T-cell (primary cell): ENCODE results near the gene DGKD. TPM values are rescaled to one million over a fixed set of nuclear protein-coding genes. Genes with fewer than 3 reads are reported as not detected.

Experiments
- ATAC-seq, 4 experiments: fragments of 200-7000 bp in 3 of 4; fragments of 150-1000 bp in 1 of 4; cut with Tn5 transposase; replicated peaks in 1 of 4; 1 replicate in 3 of 4; 2 replicates in 1 of 4; pipeline ENCODE4 v1.10.0; 2021; ENCODE audit warnings: moderate library complexity in 3 of 4, mild to moderate bottlenecking in 2 of 4, moderate number of reproducible peaks in 1 of 4
- CTCF ChIA-PET, 2 donors: fragments of 300-600 bp; sonication (Branson Sonifier 250); formaldehyde crosslinking; loops; one replicate each; lab custom pipeline; 2022; ENCODE audit warnings: antibody characterized with exemption in 2 of 2; lab: Charles Lee
- POLR2A ChIA-PET, 2 donors: fragments of 300-600 bp; sonication (Branson Sonifier 250); formaldehyde crosslinking; loops; one replicate each; lab custom pipeline; 2022; ENCODE audit warnings: antibody characterized with exemption in 2 of 2; lab: Charles Lee
- DNase-seq, 35 experiments: peaks; one replicate each; pipeline versions ENCODE4 v3.0.0 to v3.0.0-alpha.2; 2013 to 2023
- H3K27ac ChIP-seq: one replicate; pipeline ENCODE4 v1.5.1; 2013; ENCODE audit warnings: low read length
- H3K27me3 ChIP-seq, 2 experiments: replicated peaks in 1 of 2; 1 replicate in 1 of 2; 2 replicates in 1 of 2; pipeline versions ENCODE4 v1.6.1 to v1.7.0; 2013; ENCODE audit warnings: low read length in 1 of 2, mixed read lengths in 1 of 2; ENCODE audit not compliant: control insufficient read depth in 2 of 2, insufficient read depth in 2 of 2; ENCODE audit errors: extremely low read depth in 1 of 2
- H3K36me3 ChIP-seq, 2 donors: 1 replicate in 1 of 2; 2 replicates in 1 of 2; pipeline versions ENCODE4 v1.6.1 to v1.7.0; 2013; ENCODE audit warnings: low read length in 1 of 2; ENCODE audit not compliant: control insufficient read depth in 2 of 2, insufficient read depth in 1 of 2; ENCODE audit errors: extremely low read depth in 1 of 2
- H3K4me1 ChIP-seq, 2 experiments: 1 replicate in 1 of 2; 2 replicates in 1 of 2; pipeline versions ENCODE4 v1.6.1 to v1.7.0; 2013; ENCODE audit warnings: low read length in 2 of 2, mixed read lengths in 1 of 2; ENCODE audit not compliant: insufficient read depth in 2 of 2, control insufficient read depth in 1 of 2; ENCODE audit errors: extremely low read depth in 1 of 2
- H3K4me3 ChIP-seq, 2 donors: 1 replicate in 1 of 2; 2 replicates in 1 of 2; pipeline versions ENCODE4 v1.5.1 to v1.7.0; 2013; ENCODE audit warnings: mild to moderate bottlenecking in 2 of 2, low read length in 1 of 2, moderate library complexity in 1 of 2; ENCODE audit not compliant: control insufficient read depth in 1 of 2; ENCODE audit errors: extremely low read depth in 1 of 2
- H3K9me3 ChIP-seq: 2 replicates; pipeline ENCODE4 v1.7.0; 2013
- H3K27ac Mint-ChIP-seq, 2 donors: one replicate each; pipeline ENCODE4 v1.8.0; 2020 to 2021; ENCODE audit warnings: mild to moderate bottlenecking in 2 of 2, mixed read lengths in 2 of 2
- H3K27me3 Mint-ChIP-seq, 2 donors: one replicate each; pipeline ENCODE4 v1.8.0; 2021 to 2022; ENCODE audit warnings: mixed read lengths in 2 of 2
- H3K36me3 Mint-ChIP-seq: one replicate; pipeline ENCODE4 v1.8.0; 2021; ENCODE audit warnings: mixed read lengths
- H3K4me1 Mint-ChIP-seq, 3 donors: one replicate each; pipeline ENCODE4 v1.8.0; 2020 to 2022; ENCODE audit warnings: mixed read lengths in 3 of 3, mild to moderate bottlenecking in 1 of 3
- H3K4me3 Mint-ChIP-seq, 3 donors: one replicate each; pipeline ENCODE4 v1.8.0; 2020 to 2022; ENCODE audit warnings: mild to moderate bottlenecking in 3 of 3, mixed read lengths in 3 of 3, moderate library complexity in 3 of 3
- H3K9me3 Mint-ChIP-seq, 3 donors: one replicate each; pipeline ENCODE4 v1.8.0; 2020 to 2022; ENCODE audit warnings: mixed read lengths in 3 of 3
- WGBS: methylation state at CpG from one replicate; pipeline ENCODE4 v1.1.5; 2013; ENCODE audit warnings: missing lambda C conversion rate; ENCODE audit not compliant: insufficient coverage; 5-methylcytosine and 5-hydroxymethylcytosine counted together
- total RNA-seq, 35 experiments: library from RNA in 6 of 35; stranded (reverse) in 6 of 35; fragments of 120-200 nt in 1 of 35; gene quantifications; one replicate each; pipeline versions ENCODE4 v1.2.1 to v1.2.4 and lab custom pipeline; 2013 to 2026

The DGKD gene
- total RNA-seq, 5 donors from 2014 or later (not counting 1 experiment from before 2014, with no cell fraction given), result 143 to 254 (median 163) TPM

- Mint-ChIP-seq H3K4me1 (no peaks in the 10 kb centered on the region), H3K9me3 (no peaks in the 10 kb centered on the region), H3K27me3 (no peaks in the 10 kb centered on the region), H3K4me3 (no peak overlapping the region), H3K27ac (no peak overlapping the region), H3K36me3 (peaks cover 69% of the 10 kb centered on the region)
- H3K4me1 ChIP-seq, result no peaks in the 10 kb centered on the region
- peaks cover 45 to 92% of the 10 kb centered on the region in 2 donors for H3K36me3 ChIP-seq
- no peaks in the 10 kb centered on the region for H3K27me3 ChIP-seq
- H3K27ac ChIP-seq, result no peak overlapping the region
- H3K9me3 ChIP-seq, result no peaks in the 10 kb centered on the region
- no peak for DNase-seq
- POLR2A ChIA-PET, result no interaction called here
- 97% methylated on average over 10 of the region's 16 CpGs for WGBS
- ATAC-seq, result no peak
- H3K4me3 ChIP-seq, result no peak overlapping the region
- CTCF ChIA-PET, result no interaction called here
Measured at GRCh38 chr2:233464531-233465240, 110.4 kb downstream of the DGKD start.

GRCh38 chr2:233466991-233467603 is 112.8 kb downstream of the DGKD start:
- Histone ChIP-seq H3K9me3 (no peaks in the 10 kb centered on the region), H3K27ac (no peak overlapping the region), H3K36me3 (peaks cover 32 to 96% of the 10 kb centered on the region in 2 donors), H3K4me1 (no peaks in the 10 kb centered on the region), H3K27me3 (no peaks in the 10 kb centered on the region), H3K4me3 (no peak overlapping the region)
- Mint-ChIP-seq H3K27me3 (no peaks in the 10 kb centered on the region), H3K9me3 (no peaks in the 10 kb centered on the region), H3K36me3 (peaks cover 70% of the 10 kb centered on the region), H3K4me3 (no peak overlapping the region), H3K4me1 (no peaks in the 10 kb centered on the region), H3K27ac (no peak overlapping the region)
- 96% methylated on average over 16 of the region's 20 CpGs for WGBS
- CTCF ChIA-PET, result no interaction called here
- ATAC-seq (no peak), DNase-seq (peak in 1 of 35 experiments; percentile 1)
- POLR2A ChIA-PET, result no interaction called here

DNA sequence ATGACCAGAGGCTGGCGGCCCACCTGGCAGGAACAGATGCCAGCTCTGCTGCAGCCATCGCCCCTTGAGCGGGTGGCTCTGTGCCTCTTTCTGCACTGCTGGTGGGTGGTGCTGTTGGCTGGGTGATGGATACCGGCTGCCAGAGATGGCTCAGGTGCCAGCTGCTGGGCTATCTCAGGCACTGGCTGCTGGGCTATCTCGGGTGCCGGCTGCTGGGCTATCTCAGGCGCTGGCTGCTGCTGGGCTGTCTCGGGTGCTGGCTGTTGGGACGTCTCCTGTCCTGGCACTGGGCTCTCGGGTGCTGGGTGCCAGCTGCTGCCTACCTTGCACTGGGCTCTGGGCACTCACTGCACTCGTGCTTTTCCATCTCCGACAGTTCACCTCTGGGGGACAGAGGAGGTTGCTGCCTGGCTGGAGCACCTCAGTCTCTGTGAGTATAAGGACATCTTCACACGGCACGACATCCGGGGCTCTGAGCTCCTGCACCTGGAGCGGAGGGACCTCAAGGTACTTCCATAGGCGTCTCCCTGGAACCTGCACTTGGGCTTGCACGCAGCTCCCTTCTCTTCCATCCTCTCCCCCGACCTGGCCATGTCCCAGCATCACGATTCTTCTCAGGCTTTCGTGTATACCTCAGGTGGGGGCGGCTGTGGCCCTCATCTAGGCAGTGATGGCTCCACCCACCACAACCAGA is 113.9 kb downstream of the DGKD start:
- Histone ChIP-seq H3K4me3 (no peak overlapping the region), H3K27ac (no peak overlapping the region), H3K27me3 (no peaks in the 10 kb centered on the region), H3K36me3 (peaks cover 33 to 93% of the 10 kb centered on the region in 2 donors), H3K4me1 (no peaks in the 10 kb centered on the region), H3K9me3 (no peaks in the 10 kb centered on the region)
- H3K36me3 Mint-ChIP-seq, result peaks cover 73% of the 10 kb centered on the region
- CTCF ChIA-PET, result no interaction called here
- H3K4me1 Mint-ChIP-seq, result no peaks in the 10 kb centered on the region
- peak overlapping the region in 1 of 2 donors; percentile 28 for H3K27ac Mint-ChIP-seq
- POLR2A ChIA-PET, result interaction anchor here in 1 of 2 donors (0.5 to 0.6 kb wide), 2 partner anchors 364 to 386 kb away, joined by 3 to 9 read pairs; no protein-coding TSS in a partner anchor
- DNase-seq (no peak), ATAC-seq (no peak)
- WGBS, result 95% methylated on average over 22 of the region's 22 CpGs
- no peak overlapping the region for H3K4me3 Mint-ChIP-seq
- peaks cover 0 to 4% (median 0%) of the 10 kb centered on the region in 3 donors for H3K9me3 Mint-ChIP-seq
- no peaks in the 10 kb centered on the region for H3K27me3 Mint-ChIP-seq

- Histone ChIP-seq H3K9me3 (no peaks in the 10 kb centered on the region), H3K36me3 (peaks cover 33 to 88% of the 10 kb centered on the region in 2 donors), H3K4me3 (no peak overlapping the region), H3K27ac (no peak overlapping the region), H3K4me1 (no peaks in the 10 kb centered on the region), H3K27me3 (no peaks in the 10 kb centered on the region)
- 93% methylated on average over 7 of the region's 8 CpGs for WGBS
- H3K27me3 Mint-ChIP-seq, result no peaks in the 10 kb centered on the region
- H3K4me1 Mint-ChIP-seq, result no peaks in the 10 kb centered on the region
- H3K36me3 Mint-ChIP-seq, result peaks cover 68% of the 10 kb centered on the region
- POLR2A ChIA-PET, result interaction anchor here (0.5 to 0.6 kb wide), 2 partner anchors 216 to 365 kb away, joined by 3 to 9 read pairs; no protein-coding TSS in a partner anchor
- DNase-seq (no peak), ATAC-seq (no peak)
- CTCF ChIA-PET, result no interaction called here
- peaks cover 0 to 4% (median 0%) of the 10 kb centered on the region in 3 donors for H3K9me3 Mint-ChIP-seq
- no peak overlapping the region for H3K27ac Mint-ChIP-seq
- no peak overlapping the region for H3K4me3 Mint-ChIP-seq
Measured at GRCh38 chr2:233468741-233469110, 114.4 kb downstream of the DGKD start.

DNA sequence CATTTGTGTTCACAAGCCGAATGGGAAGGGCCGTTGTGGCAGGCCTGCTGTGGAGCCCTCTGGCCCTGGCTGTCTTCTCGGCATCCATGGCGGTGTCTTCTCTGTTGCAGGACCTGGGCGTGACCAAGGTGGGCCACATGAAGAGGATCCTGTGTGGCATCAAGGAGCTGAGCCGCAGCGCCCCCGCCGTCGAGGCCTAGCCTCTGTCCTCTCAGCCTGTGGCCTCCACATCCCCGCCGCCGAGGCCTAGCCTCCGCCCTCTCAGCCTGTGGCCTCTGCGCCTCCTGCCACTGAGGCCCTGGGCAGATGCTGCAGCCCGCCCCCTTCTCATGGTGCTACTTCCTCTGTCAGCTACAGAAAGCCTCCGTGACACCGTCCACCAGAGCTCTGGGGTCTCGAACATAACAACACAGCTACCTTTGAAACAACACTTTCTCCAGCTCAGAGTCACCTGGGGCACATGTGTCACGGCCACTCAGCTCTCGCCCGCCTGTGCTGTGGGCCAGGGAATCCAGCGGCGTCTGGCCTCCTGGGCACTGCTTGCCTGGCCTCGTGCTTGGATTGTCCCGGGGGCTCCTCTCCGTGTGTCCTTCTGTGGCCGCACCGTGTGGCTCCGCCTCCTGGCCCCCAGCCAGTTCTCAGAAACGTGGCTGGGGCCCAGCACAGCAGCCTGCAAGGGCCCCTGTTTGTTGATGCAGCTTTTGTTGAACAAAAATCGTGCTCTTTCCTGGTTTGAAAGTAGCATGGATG is 115.1 kb downstream of the DGKD start:
- ATAC-seq (no peak), DNase-seq (no peak)
- no peak overlapping the region for H3K4me3 Mint-ChIP-seq
- ChIA-PET POLR2A (interaction anchor here in 1 of 2 donors (0.6 kb wide), 1 partner anchor 217 kb away, joined by 3 read pairs; no protein-coding TSS in a partner anchor), CTCF (no interaction called here)
- H3K9me3 ChIP-seq, result no peaks in the 10 kb centered on the region
- H3K27ac Mint-ChIP-seq, result peak overlapping the region in 1 of 2 donors; percentile 23
- no peaks in the 10 kb centered on the region for H3K4me1 Mint-ChIP-seq
- H3K27ac ChIP-seq, result no peak overlapping the region
- H3K36me3 ChIP-seq, result peaks cover 35 to 81% of the 10 kb centered on the region in 2 donors
- H3K9me3 Mint-ChIP-seq, result peaks cover 0 to 4% (median 0%) of the 10 kb centered on the region in 3 donors
- no peak overlapping the region for H3K4me3 ChIP-seq
- H3K27me3 ChIP-seq, result no peaks in the 10 kb centered on the region
- no peaks in the 10 kb centered on the region for H3K27me3 Mint-ChIP-seq
- 95% methylated on average over 24 of the region's 32 CpGs for WGBS
- no peaks in the 10 kb centered on the region for H3K4me1 ChIP-seq
- peaks cover 64% of the 10 kb centered on the region for H3K36me3 Mint-ChIP-seq
